Measurements from ENCODE around the gene SUMO2.
"Not testable (repeated sequence)": the region's sequence is repeated elsewhere in the genome, so short reads cannot be mapped to it uniquely, and the experiment has no call there.

The SUMO2 gene

DNA sequence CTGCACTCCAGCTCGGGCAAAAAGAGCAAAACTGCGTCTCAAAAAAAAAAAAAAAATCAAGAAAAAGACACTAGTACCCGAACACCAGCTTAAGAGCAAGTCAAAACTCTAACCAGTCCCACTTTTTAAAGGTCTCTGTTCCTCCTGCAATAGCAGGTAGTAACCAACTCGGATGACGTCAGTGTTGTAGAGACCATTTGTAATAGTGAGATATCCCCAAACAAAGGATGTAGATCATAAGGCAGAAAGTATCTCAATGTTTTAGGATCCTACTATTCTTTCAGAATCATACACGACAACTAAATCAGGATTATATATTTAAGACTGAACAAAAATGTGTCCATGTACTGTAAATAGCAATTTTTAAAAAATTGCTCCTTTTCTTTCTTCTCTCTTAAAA, 30.8 kb downstream of the SUMO2 start:
- peaks cover 13% of the 10 kb centered on the region for H3K36me3 ChIP-seq (ENCODE audit: control insufficient read depth, insufficient read depth, low read length)
- H3K4me1 ChIP-seq (ENCODE audit: control insufficient read depth, insufficient read depth, low read length, poor library complexity, severe bottlenecking): peaks cover 7% of the 10 kb centered on the region
- no peaks in the 10 kb centered on the region for H3K9me3 ChIP-seq (ENCODE audit: control insufficient read depth, low read length)
- no peak overlapping the region for H3K4me3 ChIP-seq (ENCODE audit: insufficient read depth, low read depth, low read length, poor library complexity, severe bottlenecking)
- DNase-seq: no peak
- no peak overlapping the region for H3K27ac ChIP-seq (ENCODE audit: insufficient read depth, low read length, poor library complexity, severe bottlenecking)
- no peaks in the 10 kb centered on the region for H3K27me3 ChIP-seq (replicated peaks; ENCODE audit: control insufficient read depth, insufficient read depth, low read length, poor library complexity, severe bottlenecking)

- Histone ChIP-seq H3K36me3 (ENCODE audit: control insufficient read depth, insufficient read depth, low read length) (peaks cover 35% of the 10 kb centered on the region), H3K9me3 (ENCODE audit: control insufficient read depth, low read length) (no peaks in the 10 kb centered on the region), H3K4me1 (ENCODE audit: control insufficient read depth, insufficient read depth, low read length, poor library complexity, severe bottlenecking) (peaks cover 7% of the 10 kb centered on the region), H3K27me3 (replicated peaks; ENCODE audit: control insufficient read depth, insufficient read depth, low read length, poor library complexity, severe bottlenecking) (no peaks in the 10 kb centered on the region), H3K27ac (ENCODE audit: insufficient read depth, low read length, poor library complexity, severe bottlenecking) (no peak overlapping the region), H3K4me3 (ENCODE audit: insufficient read depth, low read depth, low read length, poor library complexity, severe bottlenecking) (no peak overlapping the region)
- DNase-seq: no peak
These were observed 34.7 kb downstream of the SUMO2 start for GRCh38 chr17:75147878-75148546.

- Histone ChIP-seq H3K4me1 (ENCODE audit: control insufficient read depth, insufficient read depth, low read length, poor library complexity, severe bottlenecking) (peaks cover 3% of the 10 kb centered on the region), H3K9me3 (ENCODE audit: control insufficient read depth, low read length) (no peaks in the 10 kb centered on the region), H3K27ac (ENCODE audit: insufficient read depth, low read length, poor library complexity, severe bottlenecking) (no peak overlapping the region), H3K36me3 (ENCODE audit: control insufficient read depth, insufficient read depth, low read length) (peaks cover 35% of the 10 kb centered on the region), H3K27me3 (replicated peaks; ENCODE audit: control insufficient read depth, insufficient read depth, low read length, poor library complexity, severe bottlenecking) (no peaks in the 10 kb centered on the region), H3K4me3 (ENCODE audit: insufficient read depth, low read depth, low read length, poor library complexity, severe bottlenecking) (no peak overlapping the region)
- DNase-seq: no peak
These were observed 36.2 kb downstream of the SUMO2 start for GRCh38 chr17:75146592-75146991.

GRCh38 chr17:75144816-75145512, 37.8 kb downstream of the SUMO2 start:
- Histone ChIP-seq H3K9me3 (ENCODE audit: control insufficient read depth, low read length) (no peaks in the 10 kb centered on the region), H3K4me3 (ENCODE audit: insufficient read depth, low read depth, low read length, poor library complexity, severe bottlenecking) (no peak overlapping the region), H3K27me3 (replicated peaks; ENCODE audit: control insufficient read depth, insufficient read depth, low read length, poor library complexity, severe bottlenecking) (no peaks in the 10 kb centered on the region), H3K36me3 (ENCODE audit: control insufficient read depth, insufficient read depth, low read length) (peaks cover 35% of the 10 kb centered on the region), H3K4me1 (ENCODE audit: control insufficient read depth, insufficient read depth, low read length, poor library complexity, severe bottlenecking) (no peaks in the 10 kb centered on the region), H3K27ac (ENCODE audit: insufficient read depth, low read length, poor library complexity, severe bottlenecking) (no peak overlapping the region)
- no peak for DNase-seq

DNA sequence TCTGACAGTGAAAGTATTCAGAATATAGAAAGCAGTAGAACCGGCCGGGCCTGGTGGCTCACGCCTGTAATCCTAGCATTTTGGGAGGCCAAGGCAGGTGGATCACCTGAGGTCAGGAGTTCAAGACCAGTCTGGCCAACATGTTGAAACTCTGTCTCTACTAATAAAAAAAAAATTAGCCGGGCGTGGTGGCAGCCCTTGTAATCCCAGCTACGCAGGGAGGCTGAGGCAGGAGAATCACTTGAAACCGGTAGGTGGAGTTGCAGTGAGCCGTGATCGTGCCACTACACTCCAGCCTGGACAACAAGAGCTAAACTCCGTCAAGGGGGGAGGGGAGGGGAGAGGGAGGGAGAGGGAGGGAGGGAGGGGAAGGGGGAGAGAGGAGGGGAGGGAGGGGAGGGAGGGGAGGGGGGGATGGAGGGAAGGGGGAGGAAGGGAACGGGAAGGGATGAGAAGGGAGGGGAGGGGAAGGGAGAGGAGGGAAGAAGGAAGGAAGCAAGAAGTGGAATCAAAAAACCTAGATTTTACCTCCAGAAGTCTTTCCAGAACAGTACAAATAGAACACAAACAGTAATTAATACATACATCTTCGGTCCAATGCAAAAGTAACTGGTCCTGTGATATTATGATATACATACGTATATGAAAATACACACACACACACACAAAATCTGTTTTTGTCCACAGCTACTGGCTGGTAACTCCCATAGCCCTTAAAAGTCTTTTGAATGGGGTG, 40.4 kb downstream of the SUMO2 start:
- Histone ChIP-seq H3K4me1 (ENCODE audit: control insufficient read depth, insufficient read depth, low read length, poor library complexity, severe bottlenecking) (no peaks in the 10 kb centered on the region), H3K4me3 (ENCODE audit: insufficient read depth, low read depth, low read length, poor library complexity, severe bottlenecking) (no peak overlapping the region), H3K27me3 (replicated peaks; ENCODE audit: control insufficient read depth, insufficient read depth, low read length, poor library complexity, severe bottlenecking) (no peaks in the 10 kb centered on the region), H3K9me3 (ENCODE audit: control insufficient read depth, low read length) (no peaks in the 10 kb centered on the region), H3K36me3 (ENCODE audit: control insufficient read depth, insufficient read depth, low read length) (peaks cover 27% of the 10 kb centered on the region), H3K27ac (ENCODE audit: insufficient read depth, low read length, poor library complexity, severe bottlenecking) (no peak overlapping the region)
- no peak for DNase-seq

DNA sequence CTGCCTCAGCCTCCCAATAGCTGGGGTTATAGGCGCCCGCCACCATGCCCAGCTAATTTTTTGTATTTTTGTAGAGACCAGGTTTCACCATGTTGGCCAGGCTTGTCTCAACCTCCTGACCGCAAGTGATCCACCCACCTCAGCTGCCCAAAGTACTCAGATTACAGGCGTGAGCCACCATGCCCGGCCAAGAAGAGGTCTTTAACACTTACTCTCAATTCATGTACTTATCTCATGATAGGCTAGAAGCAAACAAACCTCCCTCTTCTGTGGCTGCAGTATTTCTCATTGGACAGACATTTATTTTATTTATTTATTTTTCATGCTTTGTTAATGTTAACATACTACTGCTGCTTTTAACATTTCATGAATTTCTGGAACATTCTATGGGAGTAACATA, 44.2 kb downstream of the SUMO2 start:
- no peak overlapping the region for H3K27ac ChIP-seq (ENCODE audit: insufficient read depth, low read length, poor library complexity, severe bottlenecking)
- H3K4me3 ChIP-seq (ENCODE audit: insufficient read depth, low read depth, low read length, poor library complexity, severe bottlenecking): no peak overlapping the region
- no peaks in the 10 kb centered on the region for H3K27me3 ChIP-seq (replicated peaks; ENCODE audit: control insufficient read depth, insufficient read depth, low read length, poor library complexity, severe bottlenecking)
- H3K4me1 ChIP-seq (ENCODE audit: control insufficient read depth, insufficient read depth, low read length, poor library complexity, severe bottlenecking): no peaks in the 10 kb centered on the region
- H3K9me3 ChIP-seq (ENCODE audit: control insufficient read depth, low read length): no peaks in the 10 kb centered on the region
- DNase-seq: no peak
- H3K36me3 ChIP-seq (ENCODE audit: control insufficient read depth, insufficient read depth, low read length): peaks cover 7% of the 10 kb centered on the region

DNA sequence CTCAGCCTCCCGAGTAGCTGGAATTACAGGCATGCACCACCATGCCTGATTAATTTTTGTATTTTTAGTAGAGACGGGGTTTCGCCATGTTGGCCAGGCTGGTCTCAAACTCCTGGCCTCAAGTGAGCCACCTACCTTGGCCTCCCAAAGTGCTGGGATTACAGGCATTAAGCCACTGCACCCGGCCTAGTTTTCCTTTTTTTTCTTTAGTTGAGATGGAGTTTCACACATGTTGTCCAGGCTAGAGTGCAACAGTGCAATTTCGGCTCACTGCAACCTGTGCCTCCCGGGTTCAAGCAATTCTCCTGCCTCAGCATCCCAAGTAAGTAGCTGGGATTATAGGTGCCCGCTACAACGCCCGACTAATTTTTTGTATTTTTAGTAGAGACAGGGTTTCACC, 45.0 kb downstream of the SUMO2 start:
- not testable (repeated sequence) for H3K27me3 ChIP-seq (replicated peaks; ENCODE audit: control insufficient read depth, insufficient read depth, low read length, poor library complexity, severe bottlenecking); H3K4me3 ChIP-seq (ENCODE audit: insufficient read depth, low read depth, low read length, poor library complexity, severe bottlenecking); H3K27ac ChIP-seq (ENCODE audit: insufficient read depth, low read length, poor library complexity, severe bottlenecking); H3K9me3 ChIP-seq (ENCODE audit: control insufficient read depth, low read length); H3K36me3 ChIP-seq (ENCODE audit: control insufficient read depth, insufficient read depth, low read length); DNase-seq; H3K4me1 ChIP-seq (ENCODE audit: control insufficient read depth, insufficient read depth, low read length, poor library complexity, severe bottlenecking)

DNA sequence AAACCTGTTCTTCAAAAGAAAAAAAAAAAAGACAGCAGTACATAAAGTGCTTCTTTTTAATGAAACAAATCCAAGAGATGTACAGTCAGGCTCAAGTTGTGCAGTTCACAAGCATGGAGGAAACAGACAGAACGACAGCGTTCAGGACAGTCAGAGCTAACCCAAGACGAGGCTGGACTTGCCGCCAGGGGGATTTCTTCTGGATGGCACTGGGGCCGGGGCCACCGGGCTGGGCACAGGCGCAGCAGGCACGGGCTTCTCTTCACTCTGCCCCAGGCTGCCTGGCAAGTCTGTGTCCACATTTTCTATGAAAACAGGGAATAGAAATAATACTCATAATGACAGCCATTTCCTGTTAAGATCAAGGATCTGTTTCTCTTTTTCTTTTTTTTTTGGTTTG, 46.8 kb downstream of the SUMO2 start:
- H3K27me3 ChIP-seq (replicated peaks; ENCODE audit: control insufficient read depth, insufficient read depth, low read length, poor library complexity, severe bottlenecking): no peaks in the 10 kb centered on the region
- DNase-seq: no peak
- H3K9me3 ChIP-seq (ENCODE audit: control insufficient read depth, low read length): no peaks in the 10 kb centered on the region
- H3K4me3 ChIP-seq (ENCODE audit: insufficient read depth, low read depth, low read length, poor library complexity, severe bottlenecking): no peak overlapping the region
- H3K27ac ChIP-seq (ENCODE audit: insufficient read depth, low read length, poor library complexity, severe bottlenecking): no peak overlapping the region
- peaks cover 7% of the 10 kb centered on the region for H3K36me3 ChIP-seq (ENCODE audit: control insufficient read depth, insufficient read depth, low read length)
- H3K4me1 ChIP-seq (ENCODE audit: control insufficient read depth, insufficient read depth, low read length, poor library complexity, severe bottlenecking): peaks cover under 1% of the 10 kb centered on the region

DNA sequence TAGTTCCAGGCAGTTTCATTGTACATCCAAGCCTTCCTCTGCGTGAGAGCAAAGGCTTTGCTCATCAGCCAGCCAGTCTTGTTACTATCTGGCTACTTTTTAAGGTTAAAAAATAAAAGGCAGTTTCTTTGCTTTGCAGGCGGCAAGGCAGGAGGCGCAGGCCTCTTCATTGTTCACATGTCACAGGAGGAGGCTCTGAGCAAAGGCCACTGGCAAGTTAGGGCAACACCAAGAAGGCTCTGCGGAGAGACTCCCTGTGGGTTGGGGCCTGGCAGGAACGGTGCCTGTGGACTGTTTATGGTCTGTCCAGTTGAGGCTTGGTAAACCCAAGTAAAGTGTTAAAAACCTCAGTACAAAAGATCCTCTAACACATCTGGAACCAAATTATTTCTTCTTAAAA, 47.3 kb downstream of the SUMO2 start:
- Histone ChIP-seq H3K27ac (ENCODE audit: insufficient read depth, low read length, poor library complexity, severe bottlenecking) (no peak overlapping the region), H3K27me3 (replicated peaks; ENCODE audit: control insufficient read depth, insufficient read depth, low read length, poor library complexity, severe bottlenecking) (no peaks in the 10 kb centered on the region), H3K9me3 (ENCODE audit: control insufficient read depth, low read length) (no peaks in the 10 kb centered on the region), H3K36me3 (ENCODE audit: control insufficient read depth, insufficient read depth, low read length) (peaks cover 7% of the 10 kb centered on the region), H3K4me1 (ENCODE audit: control insufficient read depth, insufficient read depth, low read length, poor library complexity, severe bottlenecking) (peaks cover 6% of the 10 kb centered on the region), H3K4me3 (ENCODE audit: insufficient read depth, low read depth, low read length, poor library complexity, severe bottlenecking) (no peak overlapping the region)
- DNase-seq: no peak
